Globus pallidus (tissue), 1 donor: Measurements from ENCODE around the gene ASIC1.
"Not testable (repeated sequence)": the region's sequence is repeated elsewhere in the genome, so short reads cannot be mapped to it uniquely, and the experiment has no call there.

ENCODE experiments used
- DNase-seq: peaks from one replicate; pipeline ENCODE4 v3.0.0-alpha.2; 2015; ENCODE audit warnings: low spot score

Gene ASIC1

DNA sequence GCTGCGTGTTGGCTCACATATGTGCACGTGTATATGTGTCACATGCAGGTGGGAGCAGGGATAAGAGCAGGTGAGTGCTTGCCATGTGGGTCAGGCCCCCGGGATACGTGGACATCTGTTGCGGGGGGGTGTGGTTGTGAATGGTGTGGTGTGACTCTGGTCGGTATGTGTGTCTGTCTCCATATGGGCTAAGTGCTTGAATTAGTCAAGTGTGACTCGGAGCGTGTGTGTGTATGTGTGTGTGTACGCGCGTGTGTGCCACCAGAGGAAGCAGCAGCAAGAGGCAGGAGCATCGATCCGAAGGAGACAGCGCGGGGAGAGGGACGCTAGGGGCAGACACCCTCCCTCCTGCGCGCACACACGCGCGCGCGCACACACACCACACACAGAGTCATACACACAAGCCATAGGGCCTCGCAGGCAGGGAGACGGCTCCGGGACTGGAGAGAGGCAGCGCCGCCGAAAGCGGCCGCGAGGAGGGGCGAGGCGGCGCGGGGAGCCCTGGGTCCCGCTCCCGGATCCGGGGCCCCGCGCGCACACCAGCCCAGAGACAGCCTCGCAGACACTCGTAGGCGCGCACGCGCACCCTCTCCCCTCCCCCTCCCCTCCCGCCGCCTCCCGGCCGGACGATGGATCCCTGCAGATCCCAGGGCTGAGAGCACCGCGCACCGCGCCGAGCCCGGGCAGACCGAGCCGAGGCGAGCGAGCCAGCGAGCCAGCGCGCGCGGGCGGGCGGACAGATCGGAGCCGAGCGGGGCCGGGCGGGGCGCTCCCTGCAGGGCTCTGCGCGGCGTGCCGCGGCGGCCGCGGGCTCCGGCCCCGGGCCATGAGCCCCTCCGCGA, at the start of gene ASIC1:
Gene ASIC1 (plus strand): TSS at position 597 of the 842 bp plus-strand sequence. CDS start 1,171 bp downstream, outside the sequence.
- peak; percentile 76 for DNase-seq

- peak; percentile 64 for DNase-seq
Observed at GRCh38 chr12:50013361-50014147, 43.8 kb upstream of the ASIC1 start.

GRCh38 chr12:50014342-50014741, 43.1 kb upstream of the ASIC1 start:
- no peak for DNase-seq

- peak; percentile 83 for DNase-seq
Observed at GRCh38 chr12:50016501-50017475, 40.6 kb upstream of the ASIC1 start.

- no peak for DNase-seq
Observed at GRCh38 chr12:50017641-50018040, 39.8 kb upstream of the ASIC1 start.

- no peak for DNase-seq
Observed at GRCh38 chr12:50018154-50018553, 39.2 kb upstream of the ASIC1 start.

DNA sequence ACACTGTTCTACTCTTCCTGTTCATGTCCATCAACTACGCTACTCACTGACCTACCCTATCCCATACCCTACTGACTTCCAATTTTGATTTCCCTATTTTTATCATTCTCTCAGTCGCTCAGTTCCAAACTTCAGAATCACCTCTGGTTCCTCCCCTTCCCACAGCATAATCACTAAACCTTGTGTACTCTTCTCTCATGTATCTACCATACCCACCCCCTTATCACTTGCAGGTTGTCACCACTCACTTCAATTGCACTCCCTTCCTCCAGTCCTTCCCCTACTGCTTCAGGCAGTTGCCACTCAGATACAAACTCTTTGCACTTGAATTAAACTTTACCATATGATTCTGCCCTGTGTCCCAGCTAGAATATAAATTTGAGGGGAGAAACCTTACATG, 38.4 kb upstream of the ASIC1 start:
- DNase-seq: no peak

GRCh38 chr12:50019524-50019923, 37.9 kb upstream of the ASIC1 start:
- no peak for DNase-seq

GRCh38 chr12:50021031-50021430, 36.4 kb upstream of the ASIC1 start:
- no peak for DNase-seq

DNA sequence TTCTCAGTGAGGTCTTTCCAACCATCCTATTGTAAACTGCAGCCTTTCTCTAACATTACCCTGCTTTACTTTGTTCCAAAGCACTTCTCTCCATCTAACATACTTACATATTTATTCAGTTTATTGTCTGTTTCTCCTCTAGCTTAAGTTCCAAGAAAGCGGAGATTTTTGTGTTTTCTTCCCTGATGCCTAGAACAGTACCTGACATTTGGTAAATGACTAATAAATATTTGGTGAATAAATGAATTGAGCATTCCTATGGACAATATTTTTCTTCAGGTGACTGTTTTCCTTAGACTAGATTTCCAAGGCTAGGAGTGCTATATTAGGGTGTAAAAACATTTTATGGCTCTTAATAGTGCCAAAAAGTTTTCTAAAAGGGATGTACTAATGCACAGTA, 34.5 kb upstream of the ASIC1 start:
- DNase-seq: no peak

DNA sequence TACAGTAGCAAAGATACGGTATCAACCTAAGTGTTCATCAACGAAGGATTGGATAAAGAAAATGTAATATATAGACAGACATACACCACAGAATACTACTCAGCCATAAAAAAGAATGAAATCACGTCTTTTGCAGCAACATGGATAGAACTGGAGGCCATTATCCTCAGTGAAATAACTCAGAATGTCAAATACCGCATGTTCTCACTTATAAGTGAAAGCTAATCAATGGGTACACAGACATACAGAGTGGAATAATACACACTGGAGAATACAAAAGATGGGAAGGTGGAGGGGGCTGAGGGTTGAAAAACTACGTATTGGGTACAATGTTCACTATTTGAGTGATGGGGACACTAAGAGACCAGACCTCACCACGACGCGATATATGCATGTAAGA, 33.2 kb upstream of the ASIC1 start:
- DNase-seq: no peak

DNA sequence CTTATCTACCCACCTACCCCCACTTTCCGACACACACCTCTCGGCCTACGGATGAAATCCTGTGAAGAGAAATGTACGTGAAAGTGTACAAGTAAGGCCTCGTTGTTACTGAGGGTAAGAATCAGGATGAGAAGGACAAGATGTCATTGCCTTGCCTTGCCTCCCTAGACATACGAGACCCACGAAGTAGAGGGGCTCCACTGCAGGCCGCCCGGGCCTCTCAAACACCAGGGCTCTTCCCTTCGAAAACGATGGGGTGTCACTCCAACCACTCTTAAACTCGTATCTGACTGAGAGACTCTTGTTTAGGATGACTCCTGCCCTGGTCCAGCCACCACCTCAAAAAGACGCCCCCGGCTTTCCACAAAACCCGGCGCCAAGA, 32.6 kb upstream of the ASIC1 start:
- no peak for DNase-seq

- peak; percentile 97 for DNase-seq
Observed at GRCh38 chr12:50025187-50026059, 32.0 kb upstream of the ASIC1 start, which contains the start of gene RACGAP1. RACGAP1 (minus strand) TSS chr12:50025494; CDS start chr12:50016715, 8,779 bp downstream.

DNA sequence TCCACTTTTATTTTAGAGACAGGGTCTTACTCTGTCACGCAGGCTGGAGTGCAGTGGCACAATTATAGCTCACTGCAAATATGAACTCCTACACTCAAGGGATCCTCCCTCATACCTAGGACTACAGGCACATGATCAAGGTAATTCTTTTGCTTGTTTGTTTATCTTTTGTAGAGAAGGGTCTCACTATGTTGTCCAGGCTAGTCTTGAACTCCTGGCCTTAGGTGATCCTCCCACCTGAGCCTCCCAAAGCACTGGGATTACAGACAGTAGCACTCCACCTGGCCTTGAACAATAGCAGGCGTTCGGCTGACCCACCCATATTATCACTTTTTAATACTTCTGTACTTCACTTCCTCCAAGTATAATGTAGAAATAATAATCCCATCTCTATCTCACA, 30.7 kb upstream of the ASIC1 start:
- DNase-seq: no peak

- DNase-seq: not testable (repeated sequence)
Observed at GRCh38 chr12:50030449-50030848, 26.9 kb upstream of the ASIC1 start.

DNA sequence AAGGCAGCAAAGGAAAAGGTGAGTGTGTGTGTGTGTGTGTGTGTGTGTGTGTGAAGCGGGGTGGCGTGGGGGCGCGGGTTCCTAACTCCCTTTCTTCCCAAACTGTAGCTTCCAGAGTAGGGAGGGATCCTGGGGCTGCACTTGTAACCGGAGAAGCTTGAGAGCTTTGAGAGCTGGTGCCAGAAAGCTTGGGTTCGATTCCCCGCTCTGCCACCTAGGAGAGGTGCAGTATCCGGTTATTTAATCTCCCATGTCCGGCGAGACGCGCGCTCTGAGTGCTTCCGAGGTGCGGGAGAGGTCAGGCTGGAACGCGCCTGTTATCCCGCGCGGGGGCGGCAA, 24.9 kb upstream of the ASIC1 start:
- no peak for DNase-seq

- DNase-seq: peak; percentile 37
Observed at GRCh38 chr12:50032854-50033581, 24.4 kb upstream of the ASIC1 start.

GRCh38 chr12:50038336-50038735, 19.1 kb upstream of the ASIC1 start:
- no peak for DNase-seq

- DNase-seq: peak; percentile 80
Observed at GRCh38 chr12:50039151-50039835, 18.1 kb upstream of the ASIC1 start.

- DNase-seq: no peak
Observed at GRCh38 chr12:50040657-50041056, 16.7 kb upstream of the ASIC1 start.
